ENCODE measurements around the gene PRR35.

Gene PRR35

DNA sequence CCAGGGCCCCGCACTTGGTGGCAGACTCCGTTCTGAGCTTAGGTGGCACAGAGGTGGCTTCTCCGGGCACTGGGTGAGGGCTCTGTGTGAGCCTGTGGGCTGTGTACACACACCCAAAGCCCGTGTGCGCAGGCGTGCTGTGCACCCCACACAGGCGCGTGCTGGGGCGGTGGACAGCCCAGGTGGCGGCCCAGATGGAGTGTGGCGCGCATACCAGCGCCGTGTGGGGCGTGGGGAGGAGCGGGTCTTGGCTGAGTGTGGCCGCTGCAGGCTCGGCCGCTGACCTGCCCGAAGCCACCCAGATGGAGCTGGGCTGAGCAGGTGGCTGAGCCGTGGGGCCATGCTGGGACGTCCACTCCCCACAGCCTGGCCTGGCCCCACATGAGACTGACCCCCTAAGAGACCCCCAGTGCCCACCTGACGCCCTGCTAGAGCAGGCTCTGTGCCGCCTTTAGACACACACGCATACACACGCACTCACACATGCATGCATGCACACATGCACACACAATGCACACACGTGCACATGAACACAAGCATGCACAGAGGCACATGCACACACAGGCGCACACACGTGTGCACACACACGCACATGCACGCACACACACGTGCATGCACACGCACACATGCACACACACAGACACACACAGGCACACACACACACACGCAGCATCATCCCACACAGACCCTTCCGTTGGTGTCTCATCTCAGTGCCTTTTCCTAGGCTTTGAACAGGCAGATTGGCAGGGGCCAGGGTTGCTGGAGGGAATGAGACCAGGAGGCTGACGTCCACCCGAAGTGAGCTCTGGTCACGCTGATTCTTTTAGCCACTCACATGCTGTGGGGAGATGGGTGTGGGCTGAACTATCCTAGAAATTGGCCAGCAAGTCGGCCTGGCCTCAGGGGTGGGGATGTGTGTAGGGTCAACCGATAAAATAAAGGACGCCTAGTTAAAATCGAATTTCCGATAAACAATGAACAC, 2.1 kb downstream of the PRR35 start:
- DNase-seq (ENCODE audit: low spot score) = no peak
- peak; percentile 68 for FAIRE-seq

DNA sequence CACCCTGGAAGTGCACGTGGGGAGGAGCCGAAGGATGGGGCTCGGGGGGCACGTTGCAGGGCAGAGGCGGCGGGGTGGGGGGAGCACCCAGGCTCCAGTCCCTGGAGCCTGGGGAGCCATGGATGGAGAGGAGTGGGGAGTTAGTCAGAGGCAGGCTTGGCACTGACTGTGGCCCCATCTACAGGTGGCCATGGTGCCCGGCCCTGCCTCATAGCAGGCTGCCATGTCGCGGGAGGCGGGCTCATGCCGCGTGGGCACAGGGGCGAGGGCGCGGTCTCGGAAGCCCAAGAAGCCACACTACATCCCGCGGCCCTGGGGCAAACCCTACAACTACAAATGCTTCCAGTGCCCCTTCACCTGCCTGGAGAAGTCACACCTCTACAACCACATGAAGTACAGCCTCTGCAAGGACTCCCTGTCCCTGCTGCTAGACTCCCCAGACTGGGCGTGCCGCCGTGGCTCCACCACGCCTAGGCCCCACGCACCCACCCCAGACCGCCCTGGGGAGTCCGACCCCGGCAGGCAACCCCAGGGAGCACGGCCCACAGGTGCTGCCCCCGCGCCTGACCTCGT, 3.0 kb downstream of the PRR35 start:
- FAIRE-seq = no peak
- DNase-seq (ENCODE audit: low spot score) = no peak

DNA sequence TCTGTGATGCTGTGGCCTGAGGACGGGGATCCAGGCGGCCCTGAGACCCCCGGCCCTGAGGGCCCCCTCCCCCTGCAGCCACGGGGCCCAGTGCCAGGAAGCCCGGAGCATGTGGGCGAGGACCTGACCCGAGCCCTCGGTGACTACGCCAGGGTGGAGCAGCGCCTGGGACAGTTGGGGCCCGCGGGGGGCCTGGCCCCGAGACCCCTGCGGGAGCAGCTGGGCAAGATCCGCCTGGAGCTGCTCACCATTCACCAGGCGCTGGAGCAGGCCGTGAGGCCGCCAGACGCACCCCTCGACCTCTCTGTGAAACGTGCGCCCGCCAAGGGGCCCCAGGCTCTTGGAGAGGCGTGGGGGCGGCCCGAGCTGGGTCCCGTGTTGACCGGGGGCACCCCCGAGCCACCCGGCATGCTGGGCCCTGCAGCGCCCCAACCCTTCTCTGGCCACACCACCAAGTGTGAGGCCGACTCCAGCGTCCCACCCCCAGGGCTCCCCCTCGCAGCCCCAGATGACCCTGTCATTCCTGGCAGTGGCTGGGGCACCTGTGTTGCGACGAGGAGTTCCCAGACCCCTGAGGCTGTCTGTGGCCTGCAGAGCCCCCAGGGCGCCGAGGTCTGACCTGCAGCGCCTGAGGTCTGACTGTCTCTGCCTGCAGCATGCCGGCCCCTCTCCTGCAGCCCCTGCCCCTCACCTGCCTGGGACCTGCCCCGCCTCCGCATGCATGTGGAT, 4.7 kb downstream of the PRR35 start:
- DNase-seq (ENCODE audit: low spot score) (no peak), FAIRE-seq (no peak)

DNA sequence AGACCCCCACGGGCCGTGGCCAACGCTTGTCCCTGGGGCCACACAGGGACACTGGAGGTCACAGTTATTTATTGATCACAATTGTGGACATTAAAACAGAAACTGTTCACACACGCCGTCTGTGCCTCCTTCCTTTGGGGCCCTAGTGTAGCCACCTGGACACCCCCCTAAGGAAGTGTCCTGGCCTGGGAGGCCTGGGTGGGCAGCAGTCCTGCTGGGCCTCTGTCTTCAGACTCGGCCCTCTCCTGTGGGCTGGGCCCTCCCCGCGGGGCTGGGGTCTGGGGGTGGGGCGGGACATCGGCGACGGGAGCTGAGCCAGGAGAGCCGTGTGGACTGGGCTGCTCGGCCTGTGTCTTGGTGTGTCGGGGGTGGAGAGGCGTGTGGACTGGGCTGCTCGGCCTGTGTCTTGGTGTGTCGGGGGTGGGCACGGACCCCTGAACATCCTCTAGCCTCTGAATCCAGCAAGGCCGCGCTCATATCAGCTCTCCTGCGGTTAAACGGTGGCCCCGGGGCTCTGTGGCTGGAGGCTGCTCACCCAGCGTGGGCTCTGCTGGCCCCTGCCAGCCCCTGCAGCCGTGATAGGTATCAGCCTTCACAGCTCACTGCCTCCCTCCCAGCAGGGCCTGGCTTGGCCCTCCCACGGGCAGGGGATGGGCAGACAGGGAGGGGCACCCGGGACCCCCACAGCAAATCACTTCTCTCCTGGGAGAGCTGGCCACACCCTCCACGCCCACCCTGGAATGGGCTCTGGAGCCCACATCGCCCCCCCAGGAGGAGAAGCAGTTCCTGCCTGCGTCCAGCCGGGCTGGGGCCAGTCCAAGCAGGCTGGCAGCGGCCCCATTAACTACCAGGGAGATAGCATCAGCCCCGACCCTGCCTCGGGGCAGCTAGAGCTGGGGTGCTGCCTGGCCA, 5.5 kb downstream of the PRR35 start:
- no peak for DNase-seq (ENCODE audit: low spot score)
- FAIRE-seq = no peak

DNA sequence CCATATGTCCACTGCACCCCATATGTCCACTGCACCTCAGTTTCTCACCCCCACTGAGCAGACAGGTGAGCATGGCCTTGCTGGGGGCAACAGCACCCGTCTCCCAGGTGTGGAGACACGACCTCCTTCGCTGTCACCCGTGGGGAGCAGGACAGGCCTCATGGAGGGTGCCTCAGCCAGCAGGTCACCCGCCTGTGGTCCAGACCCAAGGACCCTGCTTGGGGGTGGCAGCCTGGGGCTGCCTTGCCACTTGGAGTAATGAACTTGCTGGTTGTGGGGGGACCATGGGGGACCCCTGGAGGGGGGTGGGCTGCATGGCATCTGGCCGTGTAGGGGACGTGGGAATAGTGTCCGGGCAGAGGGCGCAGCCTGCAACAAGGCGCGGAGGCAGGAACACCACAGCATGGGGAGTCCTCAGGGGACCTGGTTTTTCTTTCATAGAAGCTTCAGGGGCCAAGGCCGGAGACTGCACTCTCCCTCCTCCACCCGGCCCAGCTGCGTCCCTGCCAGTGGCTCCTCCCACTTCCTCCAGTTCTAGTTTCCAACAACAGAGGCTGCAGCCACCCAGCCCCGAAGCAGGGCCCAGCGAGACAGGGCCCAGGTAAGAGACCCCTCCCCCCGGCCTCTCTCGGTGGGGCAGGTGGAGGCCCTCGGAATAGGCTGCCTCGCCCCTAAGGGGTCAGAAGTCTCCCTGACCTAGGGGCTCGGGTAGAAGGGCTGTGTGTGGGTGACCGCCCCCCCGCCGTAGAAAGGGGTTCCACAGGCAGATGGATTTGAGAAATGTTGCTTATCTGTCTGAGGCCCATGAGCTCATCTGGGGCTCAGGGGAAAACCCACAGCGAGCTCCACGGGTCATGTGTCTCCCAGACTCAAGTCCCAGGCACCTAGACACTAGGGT, 6.5 kb downstream of the PRR35 start, which contains the start of gene NHLRC4:
Gene NHLRC4 (plus strand): TSS at position 531 of the 898 bp plus-strand sequence. CDS start 1,043 bp downstream, outside the sequence.
- DNase-seq (ENCODE audit: low spot score) = peak; percentile 40
- peak; percentile 23 for FAIRE-seq

DNA sequence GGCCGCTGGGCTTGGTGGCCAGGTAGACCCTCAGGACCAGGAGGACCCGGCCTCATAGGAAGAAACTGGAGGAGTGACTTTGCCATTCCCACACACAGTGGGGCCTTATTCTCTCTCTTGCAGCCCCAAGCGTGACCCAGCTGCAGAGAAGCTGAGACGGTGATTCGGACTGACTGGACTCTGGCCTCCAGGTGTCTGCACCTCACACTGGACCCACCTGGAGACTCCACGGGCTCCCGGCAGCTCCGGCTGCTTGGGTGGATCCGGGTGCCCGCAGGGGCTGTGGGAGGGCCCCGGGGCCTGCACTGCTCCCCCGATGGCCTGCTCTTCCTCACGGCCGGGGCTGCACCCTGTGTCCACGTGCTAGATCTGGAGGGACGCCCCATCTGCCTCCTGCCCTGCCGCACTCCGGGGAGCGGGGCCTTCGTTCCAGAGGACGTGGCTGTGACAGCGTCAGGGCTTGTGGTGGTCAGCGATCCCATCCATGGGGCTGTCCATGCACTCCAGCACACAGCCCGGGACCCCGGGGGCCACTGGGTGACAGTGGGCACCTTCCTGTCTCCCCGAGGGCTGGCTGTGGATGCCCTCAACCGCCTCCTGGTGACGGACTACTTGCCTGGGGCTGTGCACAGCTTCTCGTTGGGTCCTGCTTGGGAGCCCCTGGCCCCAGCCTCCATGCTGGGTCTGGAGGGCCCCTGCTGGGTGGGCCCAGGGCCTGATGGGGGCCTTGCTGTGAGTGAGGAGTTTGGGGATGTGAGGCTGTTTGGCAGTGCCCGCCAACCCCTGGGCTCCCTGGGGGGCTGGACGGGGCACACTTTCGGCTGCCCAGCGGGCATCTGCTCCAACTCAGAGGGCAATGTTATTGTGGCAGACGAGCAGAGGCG, 7.4 kb downstream of the PRR35 start:
- no peak for DNase-seq (ENCODE audit: low spot score)
- no peak for FAIRE-seq

DNA sequence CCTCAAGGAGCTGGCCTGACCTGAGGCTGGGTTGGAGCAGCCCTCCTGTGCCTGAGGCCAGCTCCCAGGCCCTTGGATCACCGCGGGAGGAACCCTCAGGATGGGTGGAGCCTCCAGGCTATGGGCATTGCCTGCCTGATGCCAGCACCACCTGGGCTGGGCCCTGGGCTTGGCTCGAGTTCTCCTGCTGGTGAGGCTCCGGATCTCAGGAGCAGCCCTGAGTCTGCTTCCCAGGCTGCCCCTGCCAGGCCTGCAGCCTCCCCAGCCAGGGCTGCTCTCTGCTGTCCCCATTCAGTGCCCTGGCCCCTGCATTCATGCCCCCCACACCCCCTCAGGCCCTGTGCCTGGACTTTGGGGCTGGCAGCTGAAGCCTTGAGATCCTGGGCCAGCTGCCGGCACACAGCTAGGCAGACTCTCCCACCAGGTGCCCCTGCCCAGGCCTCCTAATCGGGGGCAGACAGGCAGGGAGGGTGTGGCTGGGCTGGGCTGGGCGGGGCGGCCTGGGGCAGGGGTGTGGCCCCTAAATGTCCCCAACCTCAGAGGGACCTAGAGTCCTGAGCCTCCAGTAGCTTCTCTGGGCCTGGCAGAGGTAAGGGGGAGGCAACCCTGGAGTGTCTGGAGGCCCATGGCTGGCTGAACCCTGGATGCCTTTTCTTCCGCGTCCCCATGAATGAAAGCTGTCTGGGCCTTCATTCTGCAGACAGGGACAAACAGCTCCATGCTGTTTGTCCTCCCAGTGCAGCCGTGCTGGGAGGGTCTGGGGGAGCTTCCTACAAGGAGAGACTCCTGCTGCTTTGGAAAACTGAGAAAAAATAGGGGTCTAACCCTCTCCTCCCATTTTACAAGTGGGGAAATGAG, 8.4 kb downstream of the PRR35 start:
- no peak for DNase-seq (ENCODE audit: low spot score)
- no peak for FAIRE-seq

DNA sequence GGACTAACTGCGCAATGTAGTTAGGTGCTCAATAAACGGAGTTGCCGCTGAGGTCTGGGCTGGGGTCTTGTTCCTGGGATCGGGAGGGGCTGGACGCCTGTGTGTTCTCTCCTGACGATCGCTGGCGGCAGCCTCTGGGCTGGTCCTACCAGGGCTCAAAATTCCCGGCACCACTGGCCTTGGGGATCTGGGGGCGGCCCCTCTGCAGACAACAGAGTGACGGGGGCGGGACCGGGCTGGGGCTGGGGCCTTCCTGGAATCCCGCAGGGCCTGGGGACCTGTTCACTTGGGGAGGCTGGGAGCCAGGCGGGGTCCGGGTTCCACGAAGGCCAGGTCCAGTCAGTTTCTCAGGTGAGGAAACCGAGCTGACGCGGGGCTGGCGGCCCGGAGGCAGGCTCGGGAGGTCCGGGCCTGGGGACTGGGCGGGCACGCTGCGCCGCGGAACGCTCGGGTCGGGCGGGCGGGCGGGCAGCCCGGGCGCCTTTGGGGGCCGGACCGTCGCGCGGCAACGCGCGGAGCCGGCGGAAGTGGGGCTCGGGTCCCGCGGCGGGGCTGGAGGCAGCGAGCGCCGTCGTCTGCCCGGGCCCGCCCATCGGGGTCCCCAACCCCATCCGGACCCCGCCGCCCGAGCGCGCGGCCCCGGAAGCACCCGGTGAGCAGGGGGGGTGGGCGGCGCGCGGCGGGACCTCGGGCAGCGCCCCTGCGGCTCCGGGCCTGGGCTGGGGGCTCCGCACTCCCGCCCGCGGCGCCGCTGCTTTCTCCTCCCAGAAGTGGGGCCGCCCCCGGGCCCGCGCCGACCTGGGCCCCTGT, 9.5 kb downstream of the PRR35 start, which contains the start of gene PIGQ:
Gene PIGQ (plus strand): TSS at position 524 of the 810 bp plus-strand sequence. CDS start 4,107 bp downstream, outside the sequence.
- DNase-seq (ENCODE audit: low spot score) (peak; percentile 90), FAIRE-seq (no peak)

DNA sequence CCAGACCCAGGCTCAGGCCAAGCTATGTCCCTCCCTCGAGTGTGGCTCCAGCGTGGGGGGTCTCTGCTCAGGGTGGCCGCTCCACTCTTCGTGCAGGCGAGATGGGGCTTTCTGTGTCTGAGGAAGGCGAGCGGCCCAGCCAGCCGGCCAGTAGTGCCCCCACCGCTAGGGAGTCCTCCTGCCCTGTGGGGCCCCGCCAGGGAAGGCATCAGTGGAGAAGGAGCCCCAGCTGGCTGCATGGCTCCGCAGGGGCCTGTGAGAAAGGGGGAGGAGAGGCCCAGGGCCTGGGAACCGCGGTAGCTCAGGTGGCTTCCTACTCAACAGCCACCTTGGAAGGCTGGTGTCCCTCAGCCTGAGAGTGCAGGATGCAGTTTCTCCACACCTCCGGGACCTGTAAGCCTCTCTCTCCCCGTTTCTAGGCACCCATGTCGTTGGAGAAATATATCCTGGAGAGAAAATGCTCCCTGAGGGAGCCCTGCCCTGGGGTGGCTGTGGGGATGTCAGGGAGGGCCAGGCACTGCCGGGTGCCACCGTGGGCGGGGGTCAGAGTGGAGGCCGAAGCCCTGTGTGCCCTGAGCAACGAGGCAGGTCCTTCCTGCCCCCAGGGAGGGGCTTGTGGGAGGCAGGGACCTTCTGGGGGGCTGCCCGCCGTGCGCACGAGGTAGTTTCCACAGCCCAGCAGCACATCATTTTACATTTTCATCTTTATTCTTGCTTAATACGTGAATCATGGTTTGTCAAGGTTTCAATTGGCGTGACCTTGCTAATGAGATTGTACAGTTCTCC, 12.9 kb downstream of the PRR35 start:
- DNase-seq (ENCODE audit: low spot score) = no peak
- no peak for FAIRE-seq

DNA sequence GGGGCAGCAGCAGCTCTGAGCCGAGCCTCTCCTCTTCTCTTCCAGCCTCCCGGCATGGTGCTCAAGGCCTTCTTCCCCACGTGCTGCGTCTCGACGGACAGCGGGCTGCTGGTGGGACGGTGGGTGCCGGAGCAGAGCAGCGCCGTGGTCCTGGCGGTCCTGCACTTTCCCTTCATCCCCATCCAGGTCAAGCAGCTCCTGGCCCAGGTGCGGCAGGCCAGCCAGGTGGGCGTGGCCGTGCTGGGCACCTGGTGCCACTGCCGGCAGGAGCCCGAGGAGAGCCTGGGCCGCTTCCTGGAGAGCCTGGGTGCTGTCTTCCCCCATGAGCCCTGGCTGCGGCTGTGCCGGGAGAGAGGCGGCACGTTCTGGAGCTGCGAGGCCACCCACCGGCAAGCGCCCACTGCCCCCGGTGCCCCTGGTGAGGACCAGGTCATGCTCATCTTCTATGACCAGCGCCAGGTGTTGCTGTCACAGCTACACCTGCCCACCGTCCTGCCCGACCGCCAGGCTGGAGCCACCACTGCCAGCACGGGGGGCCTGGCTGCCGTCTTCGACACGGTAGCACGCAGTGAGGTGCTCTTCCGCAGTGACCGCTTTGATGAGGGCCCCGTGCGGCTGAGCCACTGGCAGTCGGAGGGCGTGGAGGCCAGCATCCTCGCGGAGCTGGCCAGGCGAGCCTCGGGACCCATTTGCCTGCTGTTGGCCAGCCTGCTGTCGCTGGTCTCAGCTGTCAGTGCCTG, 14.0 kb downstream of the PRR35 start:
- DNase-seq (ENCODE audit: low spot score) (no peak), FAIRE-seq (no peak)

DNA sequence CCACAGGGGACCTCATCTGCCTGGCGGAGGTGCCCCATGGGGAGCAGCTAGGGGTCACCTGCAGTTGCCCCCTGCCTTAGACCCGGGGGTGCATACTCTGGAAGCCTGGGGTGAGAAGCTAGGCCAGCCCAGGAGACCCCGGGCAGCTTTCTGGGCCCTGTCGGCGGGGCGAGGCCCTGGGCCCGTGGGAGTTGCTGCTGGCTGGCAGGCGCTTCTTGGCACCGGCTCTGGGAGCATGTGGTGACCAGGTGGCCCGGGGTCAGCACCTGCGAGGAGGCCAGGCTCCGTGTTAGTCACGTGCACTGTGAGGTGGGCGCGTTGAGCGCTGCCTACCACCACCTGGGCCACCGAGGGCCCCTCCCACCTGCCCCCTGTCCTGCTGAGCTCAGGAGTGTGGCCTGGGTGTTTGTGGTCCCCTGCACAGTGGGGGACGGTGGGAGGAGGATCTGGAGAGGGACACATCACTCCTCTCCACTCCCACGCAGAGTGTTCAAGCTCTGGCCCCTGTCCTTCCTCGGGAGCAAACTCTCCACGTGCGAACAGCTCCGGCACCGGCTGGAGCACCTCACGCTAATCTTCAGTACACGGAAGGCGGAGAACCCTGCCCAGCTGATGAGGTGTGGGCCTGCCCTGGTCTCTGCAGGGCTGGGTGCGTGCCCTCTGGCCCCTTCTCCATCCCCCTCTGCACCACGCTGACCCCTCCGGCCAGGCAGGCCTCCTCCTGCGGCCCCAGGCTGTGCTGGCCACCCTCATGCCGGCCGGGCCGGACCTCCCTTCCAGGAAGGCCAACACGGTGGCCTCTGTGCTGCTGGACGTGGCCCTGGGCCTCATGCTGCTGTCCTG, 15.4 kb downstream of the PRR35 start:
- no peak for FAIRE-seq
- no peak for DNase-seq (ENCODE audit: low spot score)

DNA sequence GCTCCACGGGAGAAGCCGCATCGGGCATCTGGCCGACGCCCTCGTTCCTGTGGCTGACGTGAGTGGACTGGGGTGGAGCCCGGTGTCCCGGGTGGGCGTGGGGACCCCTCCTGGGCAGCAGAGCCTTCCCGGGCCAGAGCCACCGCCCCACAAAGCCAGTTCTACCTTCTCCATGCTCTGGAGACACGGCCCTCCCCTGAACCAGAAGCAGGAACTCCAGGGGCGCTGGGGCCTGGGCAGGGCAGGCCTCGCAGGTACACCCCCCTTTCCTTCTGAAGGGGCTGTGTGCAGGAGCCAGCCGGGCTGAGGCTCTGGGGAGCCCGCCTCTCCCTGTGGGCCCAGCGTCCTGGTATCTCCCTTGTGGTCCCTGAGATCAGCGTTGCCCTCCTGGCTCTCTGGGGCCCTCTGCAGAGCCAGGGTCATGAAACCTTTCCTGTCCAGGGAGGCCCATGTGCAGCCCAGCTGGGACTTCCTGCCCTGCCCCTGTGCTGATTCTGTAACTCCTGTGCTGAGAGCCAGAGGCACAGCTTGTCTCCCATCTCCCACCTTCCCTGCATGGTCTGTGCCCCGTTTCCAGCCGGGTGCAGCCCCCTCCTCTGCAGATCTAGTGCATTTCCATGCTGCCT, 16.1 kb downstream of the PRR35 start:
- no peak for FAIRE-seq
- DNase-seq (ENCODE audit: low spot score) = no peak

DNA sequence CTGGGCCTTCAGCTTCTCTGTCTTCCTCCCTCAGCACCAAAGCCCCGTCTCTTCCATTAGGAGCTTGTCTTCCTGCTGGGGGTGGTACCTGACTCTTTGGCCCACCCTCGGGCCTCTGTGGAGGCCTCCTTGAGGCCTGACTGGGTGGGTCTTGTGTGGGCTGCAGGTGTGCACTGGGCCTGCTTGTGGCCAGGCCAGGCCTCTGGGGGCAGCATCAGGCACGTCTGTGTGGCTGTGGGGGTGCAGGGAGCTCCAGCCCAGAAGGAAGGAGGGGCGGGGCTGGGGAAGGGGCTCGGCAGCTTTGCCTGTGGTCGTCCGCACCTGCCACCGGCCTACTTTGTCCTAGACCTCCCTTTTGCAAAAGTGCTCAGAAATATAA, 16.6 kb downstream of the PRR35 start:
- DNase-seq (ENCODE audit: low spot score) (no peak), FAIRE-seq (no peak)

DNA sequence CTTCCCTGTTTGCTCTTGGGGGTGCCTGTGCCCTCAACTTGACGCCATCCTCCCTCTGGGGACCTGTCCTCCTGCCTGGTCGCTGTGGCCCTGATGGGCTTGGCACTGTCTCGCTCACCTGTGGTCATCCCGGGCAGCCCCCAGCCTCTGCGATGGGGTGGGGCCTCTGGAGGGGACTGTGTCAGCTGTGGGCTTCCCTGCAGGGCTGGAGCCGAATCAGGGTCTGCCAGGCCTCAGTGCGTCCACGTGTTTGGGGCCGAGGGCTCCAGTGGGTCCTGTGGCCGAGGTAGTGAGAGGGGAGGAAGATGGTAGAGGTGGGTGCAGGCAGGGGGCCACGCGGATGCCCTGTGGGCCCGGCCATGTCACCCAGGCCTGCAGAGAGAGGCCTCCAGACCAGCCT, 17.6 kb downstream of the PRR35 start:
- FAIRE-seq (no peak), DNase-seq (ENCODE audit: low spot score) (no peak)
